CD14-positive monocyte (primary cell): ENCODE results near the gene VAV1. TPM values are rescaled to one million over a fixed set of nuclear protein-coding genes. Genes with fewer than 3 reads are reported as not detected.

ENCODE experiments used
- DNase-seq, 3 donors: peaks; one replicate each; pipeline ENCODE4 v3.0.0-alpha.2; 2011 to 2022
- H2AFZ ChIP-seq: 2 replicates; pipeline ENCODE4 v1.6.0; 2012; ENCODE audit warnings: mild to moderate bottlenecking, low read depth, low read length, inconsistent platforms; ENCODE audit not compliant: insufficient read depth, poor library complexity, severe bottlenecking
- H3K27ac ChIP-seq, 2 donors: 1 replicate in 1 of 2; 2 replicates in 1 of 2; pipeline ENCODE4 v1.5.1; 2012 to 2013; ENCODE audit warnings: low read length in 2 of 2, control low read depth in 1 of 2, inconsistent platforms in 1 of 2, low read depth in 1 of 2, mild to moderate bottlenecking in 1 of 2
- H3K27me3 ChIP-seq, 2 donors: one replicate each; pipeline versions ENCODE4 v1.6.0 to v1.6.1; 2011 to 2013; ENCODE audit warnings: low read length in 2 of 2; ENCODE audit not compliant: control insufficient read depth in 2 of 2, insufficient read depth in 2 of 2
- H3K36me3 ChIP-seq, 2 donors: replicated peaks in 1 of 2; 1 replicate in 1 of 2; 2 replicates in 1 of 2; pipeline versions ENCODE4 v1.5.1 to v1.6.1; 2012 to 2013; ENCODE audit warnings: low read length in 2 of 2, control low read depth in 1 of 2, inconsistent platforms in 1 of 2, mild to moderate bottlenecking in 1 of 2; ENCODE audit not compliant: insufficient read depth in 2 of 2, control insufficient read depth in 1 of 2
- H3K4me1 ChIP-seq, 2 donors: 1 replicate in 1 of 2; 2 replicates in 1 of 2; pipeline versions ENCODE4 v1.5.1 to v1.6.1; 2012 to 2013; ENCODE audit warnings: low read length in 2 of 2, control low read depth in 1 of 2, inconsistent platforms in 1 of 2, mild to moderate bottlenecking in 1 of 2, moderate library complexity in 1 of 2; ENCODE audit not compliant: insufficient read depth in 2 of 2, control insufficient read depth in 1 of 2
- H3K4me2 ChIP-seq: replicated peaks from 2 replicates; pipeline ENCODE3; 2012; ENCODE audit warnings: low read length, moderate library complexity, mild to moderate bottlenecking; ENCODE audit not compliant: poor library complexity, severe bottlenecking; ENCODE audit errors: extremely low read depth
- H3K4me3 ChIP-seq, 3 experiments: fragments of 200-600 bp in 1 of 3; sonication (generic) in 1 of 3; replicated peaks in 1 of 3; 1 replicate in 2 of 3; 2 replicates in 1 of 3; pipeline ENCODE4 v1.5.1; 2011 to 2013; ENCODE audit warnings: low read length in 3 of 3, mild to moderate bottlenecking in 3 of 3, control low read depth in 2 of 3, low read depth in 2 of 3, inconsistent platforms in 1 of 3, moderate library complexity in 1 of 3
- H3K79me2 ChIP-seq: 2 replicates; pipeline ENCODE4 v1.6.0; 2012; ENCODE audit warnings: mild to moderate bottlenecking, control low read depth, inconsistent platforms, low read length, moderate library complexity; ENCODE audit not compliant: insufficient read depth
- H3K9ac ChIP-seq: 2 replicates; pipeline ENCODE4 v1.6.0; 2017; ENCODE audit warnings: low read length, mild to moderate bottlenecking; ENCODE audit not compliant: insufficient read depth, poor library complexity, severe bottlenecking
- H3K9me3 ChIP-seq, 2 donors: replicated peaks in 1 of 2; 1 replicate in 1 of 2; 2 replicates in 1 of 2; pipeline versions ENCODE4 v1.5.1 to v1.6.1; 2012 to 2013; ENCODE audit warnings: low read length in 2 of 2, control low read depth in 1 of 2; ENCODE audit not compliant: control insufficient read depth in 1 of 2, insufficient read depth in 1 of 2
- H4K20me1 ChIP-seq: 2 replicates; pipeline ENCODE4 v1.6.0; 2012; ENCODE audit warnings: mild to moderate bottlenecking, low read length, control low read depth, moderate library complexity; ENCODE audit not compliant: insufficient read depth
- H3K27ac Mint-ChIP-seq, 7 donors: one replicate each; pipeline ENCODE4 v1.8.0; 2020; ENCODE audit warnings: mild to moderate bottlenecking in 7 of 7, mixed read lengths in 7 of 7, moderate library complexity in 6 of 7, inconsistent platforms in 2 of 7
- H3K27me3 Mint-ChIP-seq, 3 donors: one replicate each; pipeline ENCODE4 v1.8.0; 2021 to 2022; ENCODE audit warnings: low read depth in 3 of 3, mild to moderate bottlenecking in 3 of 3, mixed read lengths in 3 of 3, moderate library complexity in 3 of 3, inconsistent platforms in 1 of 3
- H3K36me3 Mint-ChIP-seq, 2 donors: one replicate each; pipeline ENCODE4 v1.8.0; 2020; ENCODE audit warnings: mixed read lengths in 2 of 2, inconsistent platforms in 1 of 2, mild to moderate bottlenecking in 1 of 2
- H3K4me1 Mint-ChIP-seq: one replicate; pipeline ENCODE4 v1.8.0; 2020; ENCODE audit warnings: mild to moderate bottlenecking, mixed read lengths
- H3K4me3 Mint-ChIP-seq, 2 donors: one replicate each; pipeline ENCODE4 v1.8.0; 2020; ENCODE audit warnings: mild to moderate bottlenecking in 2 of 2, mixed read lengths in 2 of 2, moderate library complexity in 1 of 2
- H3K9me3 Mint-ChIP-seq, 7 donors: one replicate each; pipeline ENCODE4 v1.8.0; 2020 to 2022; ENCODE audit warnings: mixed read lengths in 7 of 7, mild to moderate bottlenecking in 6 of 7, moderate library complexity in 6 of 7, inconsistent platforms in 2 of 7
- WGBS: methylation state at CpG from one replicate; pipeline ENCODE4 v1.1.5; 2013; ENCODE audit warnings: missing lambda C conversion rate; ENCODE audit not compliant: insufficient coverage; 5-methylcytosine and 5-hydroxymethylcytosine counted together
- intact Hi-C, 2 donors: fragments of 100-400 bp; cut with micrococcal nuclease; formaldehyde crosslinking; loops; one replicate each; pipeline versions ENCODE4 v1.15.0 to v1.15.1; 2023
- polyA plus RNA-seq, 3 donors: library from polyadenylated mRNA; depleted of rRNA in 1 of 3; unstranded in 2 of 3; stranded (reverse) in 1 of 3; fragments of 300-500 nt in 2 of 3; fragments of >200 nt in 1 of 3; fragmentation: Illumina TruSeq in 2 of 3; gene quantifications; 1 replicate in 2 of 3; 2 replicates in 1 of 3; pipeline ENCODE4 v1.2.3, GENCODE V29; 2012 to 2021
- TF ChIP-seq, protein P1 (sequence below): fragments of 200-600 bp; IDR thresholded peaks from one replicate; pipeline ENCODE4 v1.8.0; 2022; ENCODE audit warnings: antibody characterized with exemption, mild to moderate bottlenecking

VAV1 gene
- polyA plus RNA-seq, 3 donors, result 21.3 to 81.2 (median 30.2) TPM

DNA sequence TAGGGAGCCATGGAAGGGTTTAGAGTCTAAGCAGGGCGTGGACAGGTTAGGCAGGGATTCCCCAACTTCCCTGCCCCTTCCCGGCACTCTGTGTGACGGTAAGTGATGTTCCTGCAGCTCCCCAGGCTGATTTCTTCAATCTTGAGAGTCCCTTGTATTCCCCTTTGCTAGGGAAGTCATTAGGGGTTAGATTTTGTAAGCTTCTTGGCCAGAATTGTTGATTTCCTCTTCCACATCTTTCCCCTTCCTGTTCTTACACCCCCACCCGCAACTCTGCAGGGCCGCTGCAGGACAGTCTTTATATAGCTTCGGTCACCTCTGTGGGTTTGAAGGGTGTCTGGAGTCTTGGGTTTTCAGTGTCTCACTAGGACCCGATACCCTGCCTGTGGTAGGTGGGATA, 104.2 kb downstream of the VAV1 start:
- Histone ChIP-seq H3K27me3 (no peaks in the 10 kb centered on the region), H3K4me2 (peak overlapping the region; percentile 65), H4K20me1 (no peaks in the 10 kb centered on the region), H3K36me3 (no peaks in the 10 kb centered on the region), H3K9me3 (peaks cover 5 to 8% of the 10 kb centered on the region in 2 donors), H3K79me2 (no peaks in the 10 kb centered on the region), H3K4me1 (peaks cover 22 to 30% of the 10 kb centered on the region in 2 donors), H3K27ac (peak overlapping the region; percentile 40 to 62), H2AFZ (no peak overlapping the region), H3K9ac (no peak overlapping the region), H3K4me3 (peak overlapping the region in 1 of 3 experiments; percentile 45)
- peaks cover 38% of the 10 kb centered on the region for H3K4me1 Mint-ChIP-seq
- peak overlapping the region; percentile 49 to 64 for H3K4me3 Mint-ChIP-seq
- peaks cover 4 to 7% of the 10 kb centered on the region in 2 donors for H3K36me3 Mint-ChIP-seq
- peak overlapping the region; percentile 32 to 86 (median 68) for H3K27ac Mint-ChIP-seq
- peak in 2 of 3 donors; percentile 47 to 79 for DNase-seq
- peaks cover 5 to 19% (median 8%) of the 10 kb centered on the region in 3 donors for H3K27me3 Mint-ChIP-seq
- intact Hi-C loops, result no loop called here
- peaks cover 7 to 14% (median 9%) of the 10 kb centered on the region in 7 donors for H3K9me3 Mint-ChIP-seq
- no CpG with 5 or more reads among the region's 7 CpGs for WGBS
- TF ChIP-seq, protein P1, sequence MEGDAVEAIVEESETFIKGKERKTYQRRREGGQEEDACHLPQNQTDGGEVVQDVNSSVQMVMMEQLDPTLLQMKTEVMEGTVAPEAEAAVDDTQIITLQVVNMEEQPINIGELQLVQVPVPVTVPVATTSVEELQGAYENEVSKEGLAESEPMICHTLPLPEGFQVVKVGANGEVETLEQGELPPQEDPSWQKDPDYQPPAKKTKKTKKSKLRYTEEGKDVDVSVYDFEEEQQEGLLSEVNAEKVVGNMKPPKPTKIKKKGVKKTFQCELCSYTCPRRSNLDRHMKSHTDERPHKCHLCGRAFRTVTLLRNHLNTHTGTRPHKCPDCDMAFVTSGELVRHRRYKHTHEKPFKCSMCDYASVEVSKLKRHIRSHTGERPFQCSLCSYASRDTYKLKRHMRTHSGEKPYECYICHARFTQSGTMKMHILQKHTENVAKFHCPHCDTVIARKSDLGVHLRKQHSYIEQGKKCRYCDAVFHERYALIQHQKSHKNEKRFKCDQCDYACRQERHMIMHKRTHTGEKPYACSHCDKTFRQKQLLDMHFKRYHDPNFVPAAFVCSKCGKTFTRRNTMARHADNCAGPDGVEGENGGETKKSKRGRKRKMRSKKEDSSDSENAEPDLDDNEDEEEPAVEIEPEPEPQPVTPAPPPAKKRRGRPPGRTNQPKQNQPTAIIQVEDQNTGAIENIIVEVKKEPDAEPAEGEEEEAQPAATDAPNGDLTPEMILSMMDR, result no peak

DNA sequence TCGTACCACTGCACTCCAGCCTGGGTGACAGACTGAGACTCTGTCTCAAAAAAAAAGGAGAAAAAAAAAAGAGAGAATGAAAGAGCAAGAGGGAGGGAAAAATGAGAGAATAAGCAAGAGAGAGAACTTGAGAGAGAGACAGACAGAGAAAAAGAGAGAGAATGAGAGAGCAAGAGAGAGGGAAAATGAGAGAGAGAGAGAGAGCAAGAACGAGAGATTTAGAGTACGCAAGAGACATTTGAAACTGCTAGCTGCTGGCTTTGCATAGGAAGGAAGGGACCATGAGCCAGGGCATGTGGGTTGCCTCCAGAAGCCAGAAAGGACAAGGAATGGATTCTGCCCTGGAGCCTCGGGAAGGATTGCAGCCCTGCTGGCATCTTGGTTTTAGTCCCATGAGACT, 105.3 kb downstream of the VAV1 start:
- Mint-ChIP-seq H3K36me3 (peaks cover 4 to 7% of the 10 kb centered on the region in 2 donors), H3K27ac (peak overlapping the region in 1 of 7 donors; percentile 5), H3K27me3 (peaks cover 5 to 19% (median 8%) of the 10 kb centered on the region in 3 donors), H3K4me1 (peaks cover 40% of the 10 kb centered on the region), H3K9me3 (peaks cover 5 to 14% (median 9%) of the 10 kb centered on the region in 7 donors), H3K4me3 (peak overlapping the region in 1 of 2 donors; percentile 2)
- no peaks in the 10 kb centered on the region for H3K27me3 ChIP-seq
- peaks cover 22 to 30% of the 10 kb centered on the region in 2 donors for H3K4me1 ChIP-seq
- no peak overlapping the region for H3K4me2 ChIP-seq
- no peaks in the 10 kb centered on the region for H3K79me2 ChIP-seq
- H3K4me3 ChIP-seq, result no peak overlapping the region
- H4K20me1 ChIP-seq, result no peaks in the 10 kb centered on the region
- 88% methylated on average over 3 of the region's 4 CpGs for WGBS
- intact Hi-C loops, result no loop called here
- no peak overlapping the region for H2AFZ ChIP-seq
- H3K9me3 ChIP-seq, result peaks cover 5 to 8% of the 10 kb centered on the region in 2 donors
- no peak for DNase-seq
- no peaks in the 10 kb centered on the region for H3K36me3 ChIP-seq
- no peak overlapping the region for H3K9ac ChIP-seq
- no peak overlapping the region for H3K27ac ChIP-seq
- TF ChIP-seq, protein P1, result no peak
